ENCODE data around the gene CDH11. TPM values are rescaled to one million over a fixed set of nuclear protein-coding genes. Genes with fewer than 3 reads are reported as not detected.

The CDH11 gene
- polyA plus RNA-seq, 4 donors, result 150 to 218 (median 208) TPM

- DNase-seq (ENCODE audit: low read depth in 4 of 4, low spot score in 2 of 4), result no peak
Observed at GRCh38 chr16:64989050-64989449, 132.8 kb downstream of the CDH11 start.

- DNase-seq (ENCODE audit: low read depth in 4 of 4, low spot score in 2 of 4), result peak in 3 of 4 donors; percentile 9 to 62 (median 44)
Observed at GRCh38 chr16:64983963-64984362, 137.9 kb downstream of the CDH11 start.

- no peak for DNase-seq (ENCODE audit: low read depth in 4 of 4, low spot score in 2 of 4)
Observed at GRCh38 chr16:64983231-64983630, 138.6 kb downstream of the CDH11 start.

- no peak for DNase-seq (ENCODE audit: low read depth in 4 of 4, low spot score in 2 of 4)
Observed at GRCh38 chr16:64982581-64982980, 139.3 kb downstream of the CDH11 start.

DNA sequence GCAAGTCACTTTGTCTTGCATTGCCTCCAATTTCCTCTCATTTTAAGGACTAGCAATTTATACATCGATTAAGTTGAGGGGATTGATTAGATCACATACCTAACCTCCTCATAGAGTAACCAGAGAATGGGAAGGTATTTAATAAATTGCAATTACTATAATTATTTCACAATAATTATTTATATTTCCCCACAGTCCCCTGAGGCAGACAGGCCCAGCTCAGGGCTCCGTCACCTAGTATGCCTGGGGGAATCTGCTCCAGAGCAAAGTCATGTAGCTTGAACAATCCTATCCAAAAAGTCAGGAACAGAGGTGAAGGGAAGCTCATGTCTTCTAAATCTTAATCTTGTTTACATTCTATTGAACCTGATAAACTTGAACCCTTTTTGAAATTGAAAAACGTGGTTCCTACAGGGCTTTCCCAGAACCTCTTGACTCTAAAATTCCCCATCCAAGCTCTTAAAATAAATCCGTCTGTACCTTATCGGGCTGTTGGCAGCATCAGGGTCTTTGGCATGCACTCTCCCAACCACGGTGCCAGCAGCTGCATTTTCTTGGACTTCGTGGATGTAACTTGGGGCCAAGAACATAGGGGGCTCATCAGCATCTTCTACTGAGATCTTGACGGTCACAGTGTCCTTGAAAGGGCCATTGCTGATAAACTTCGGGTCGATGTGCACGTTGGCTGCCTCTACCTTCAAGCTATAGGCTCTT, 140.1 kb downstream of the CDH11 start:
- DNase-seq (ENCODE audit: low read depth in 4 of 4, low spot score in 2 of 4), result no peak

GRCh38 chr16:64977206-64977920, 144.5 kb downstream of the CDH11 start:
- DNase-seq (ENCODE audit: low read depth in 4 of 4, low spot score in 2 of 4), result no peak

DNA sequence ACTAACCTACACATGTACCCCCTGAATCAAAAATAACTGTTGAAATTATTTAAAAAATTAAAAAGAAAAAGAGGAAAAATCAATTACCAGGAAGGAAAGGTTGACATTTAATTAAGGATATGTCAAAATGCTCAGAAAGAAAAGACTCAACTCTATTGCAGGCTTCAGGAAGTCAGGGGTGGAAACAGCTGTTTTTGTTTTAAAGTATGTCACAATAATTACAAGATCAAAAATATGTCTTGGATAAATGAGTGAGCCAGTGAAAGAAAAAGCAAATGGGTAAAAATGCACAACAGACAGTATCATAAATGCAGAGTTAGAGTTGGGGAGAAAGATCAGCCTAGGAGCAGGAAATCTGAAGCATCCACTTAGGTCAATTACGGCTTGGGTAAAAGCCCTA, 146.0 kb downstream of the CDH11 start:
- no peak for DNase-seq (ENCODE audit: low read depth in 4 of 4, low spot score in 2 of 4)

DNA sequence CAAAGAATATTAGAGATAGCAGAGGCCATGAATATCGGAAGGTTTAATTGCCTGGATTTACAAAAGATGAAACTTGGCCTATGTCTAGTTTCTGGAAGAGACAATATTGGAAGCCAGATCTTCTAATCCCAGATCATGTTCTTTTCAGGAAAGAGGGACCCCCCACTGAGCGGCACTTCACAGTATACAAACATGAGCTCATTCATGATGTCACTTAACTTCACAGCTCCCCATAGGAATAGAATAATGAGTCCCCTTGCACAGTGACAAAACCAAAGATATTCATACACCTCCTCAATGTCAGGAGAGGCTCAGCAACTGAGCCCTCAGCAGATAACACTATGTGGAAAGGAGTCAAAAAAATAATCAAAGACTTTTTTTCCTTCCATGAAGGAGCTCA, 147.5 kb downstream of the CDH11 start:
- no peak for DNase-seq (ENCODE audit: low read depth in 4 of 4, low spot score in 2 of 4)

- no peak for DNase-seq (ENCODE audit: low read depth in 4 of 4, low spot score in 2 of 4)
Observed at GRCh38 chr16:64973171-64973570, 148.7 kb downstream of the CDH11 start.

- no peak for DNase-seq (ENCODE audit: low read depth in 4 of 4, low spot score in 2 of 4)
Observed at GRCh38 chr16:64971171-64971570, 150.7 kb downstream of the CDH11 start.

- DNase-seq (ENCODE audit: low read depth in 4 of 4, low spot score in 2 of 4), result no peak
Observed at GRCh38 chr16:64969221-64969620, 152.6 kb downstream of the CDH11 start.

DNA sequence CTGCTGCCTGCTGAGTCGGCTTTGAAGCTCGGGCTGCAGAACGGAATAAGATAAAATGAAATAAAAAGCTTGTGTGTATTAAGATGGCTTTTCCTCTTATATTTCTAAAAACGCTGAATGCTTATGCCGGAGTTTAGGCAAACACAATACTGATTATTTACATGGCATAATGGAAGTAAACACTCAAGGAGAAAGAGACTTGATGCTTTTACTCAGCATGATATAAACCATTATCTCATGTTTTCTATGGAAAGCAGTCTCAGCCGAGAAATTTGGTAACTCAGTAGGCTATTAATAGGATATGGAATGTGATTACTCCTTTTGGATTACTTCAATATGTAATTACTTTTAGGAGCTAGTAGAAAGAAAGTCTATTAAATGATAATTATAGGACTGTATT, 153.3 kb downstream of the CDH11 start:
- DNase-seq (ENCODE audit: low read depth in 4 of 4, low spot score in 2 of 4), result no peak

- no peak for DNase-seq (ENCODE audit: low read depth in 4 of 4, low spot score in 2 of 4)
Observed at GRCh38 chr16:64964126-64964540, 157.7 kb downstream of the CDH11 start.

GRCh38 chr16:64962786-64963185, 159.1 kb downstream of the CDH11 start:
- DNase-seq (ENCODE audit: low read depth in 4 of 4, low spot score in 2 of 4), result no peak

DNA sequence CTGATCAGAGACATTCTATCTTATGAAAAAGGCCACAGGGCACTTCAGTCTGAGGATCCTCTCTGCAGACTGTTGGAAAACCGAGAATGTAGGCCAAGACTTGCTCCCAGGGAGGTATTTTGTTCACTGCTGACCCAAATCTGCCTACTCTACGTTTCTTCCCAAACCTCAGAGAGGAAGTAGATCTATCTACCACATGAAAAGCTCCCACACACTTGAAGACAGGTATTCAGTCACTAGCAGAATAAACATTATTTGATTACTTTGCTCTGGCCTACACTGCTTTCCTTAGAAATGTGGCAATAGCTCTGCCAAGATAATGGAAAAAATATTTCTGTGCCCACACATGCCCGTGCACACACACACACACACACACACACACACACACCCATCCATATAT, 164.6 kb downstream of the CDH11 start:
- DNase-seq (ENCODE audit: low read depth in 4 of 4, low spot score in 2 of 4), result no peak

GRCh38 chr16:64952177-64952576, 169.7 kb downstream of the CDH11 start:
- no peak for DNase-seq (ENCODE audit: low read depth in 4 of 4, low spot score in 2 of 4)

GRCh38 chr16:64951193-64951592, 170.7 kb downstream of the CDH11 start:
- DNase-seq (ENCODE audit: low read depth in 4 of 4, low spot score in 2 of 4), result no peak

GRCh38 chr16:64950731-64951130, 171.1 kb downstream of the CDH11 start:
- no peak for DNase-seq (ENCODE audit: low read depth in 4 of 4, low spot score in 2 of 4)

GRCh38 chr16:64950262-64950661, 171.6 kb downstream of the CDH11 start:
- DNase-seq (ENCODE audit: low read depth in 4 of 4, low spot score in 2 of 4), result no peak

DNA sequence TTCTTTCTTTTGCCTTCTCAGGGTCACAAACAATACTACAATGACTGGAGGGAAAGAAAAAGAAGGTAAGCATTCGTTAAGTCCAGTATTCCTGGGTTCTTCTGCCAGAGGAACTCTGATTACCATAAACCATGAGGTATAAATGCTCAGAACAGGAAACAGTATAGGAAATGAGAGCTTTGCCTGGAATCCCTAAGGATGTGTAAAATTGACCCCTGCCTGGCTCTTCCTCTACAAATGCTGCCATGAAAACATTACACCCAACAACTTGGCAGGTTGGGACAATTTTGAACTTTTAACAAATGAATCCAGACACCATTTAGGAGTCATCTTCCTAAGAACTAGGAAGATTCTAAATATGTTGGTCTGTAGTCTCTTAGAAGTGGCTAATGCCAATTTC, 173.8 kb downstream of the CDH11 start:
- no peak for DNase-seq (ENCODE audit: low read depth in 4 of 4, low spot score in 2 of 4)

DNA sequence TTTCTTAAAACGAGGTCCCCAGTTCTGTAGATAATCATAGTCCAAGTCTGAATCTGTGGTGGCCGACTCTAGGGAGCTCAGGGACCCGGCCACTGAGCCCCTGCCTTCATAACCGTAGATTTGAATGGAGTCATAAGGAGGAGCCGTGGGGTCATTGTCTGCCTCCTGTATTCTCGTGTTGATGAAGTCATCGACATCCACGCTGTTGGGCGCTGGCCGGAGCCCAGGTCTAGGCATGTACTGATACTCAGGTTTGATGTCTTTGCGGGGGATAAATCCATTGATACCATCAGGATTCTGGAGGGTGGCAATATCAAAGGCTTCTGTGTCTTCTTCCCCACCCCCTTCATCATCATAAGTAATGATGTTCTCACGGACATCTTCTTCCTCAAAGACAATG, 174.2 kb downstream of the CDH11 start:
- no peak for DNase-seq (ENCODE audit: low read depth in 4 of 4, low spot score in 2 of 4)

DNA sequence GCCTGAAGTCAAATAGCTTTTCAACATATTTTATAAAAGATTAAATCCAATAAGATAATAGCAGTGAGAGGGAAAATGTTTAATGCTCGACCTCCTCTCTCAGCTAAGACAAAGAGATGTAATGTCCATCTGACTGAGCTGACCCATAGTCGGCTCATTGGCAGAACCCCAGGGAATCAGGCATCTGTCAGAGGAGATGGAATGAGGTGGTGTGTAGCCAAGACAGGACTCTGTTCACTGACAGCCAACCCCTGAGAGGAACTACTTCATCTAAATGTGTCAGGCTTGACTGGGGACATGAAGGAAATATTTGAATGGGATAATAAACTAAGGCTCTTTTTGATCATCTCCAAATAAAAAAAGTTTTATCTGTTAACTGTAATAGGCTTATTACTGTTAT, 188.0 kb downstream of the CDH11 start:
- no peak for DNase-seq (ENCODE audit: low read depth in 4 of 4, low spot score in 2 of 4)

Measured in left renal cortex interstitium (tissue), 4 donors.